ENCODE data around the gene TCF15. TPM values are rescaled to one million over a fixed set of nuclear protein-coding genes. Genes with fewer than 3 reads are reported as not detected.

Gene TCF15
- total and polyA plus RNA-seq, 2 of the 13 experiments (the other 11 are each of a cell fraction or from before 2014, with no cell fraction given) = not detected

- no peak for TF ChIP-seq ZNF329 (CRISPR knock-in tag; IDR thresholded peaks at IDR 0.05; ENCODE audit: low read depth)
- TF ChIP-seq TBP (CRISPR knock-in tag; IDR thresholded peaks at IDR 0.05) = no peak
- peak; percentile 57; the same call in 1 of the 2 replicates for TF ChIP-seq ZNF557 (CRISPR knock-in tag; IDR thresholded peaks at IDR 0.05)
- no peak for TF ChIP-seq CBX2 (IDR thresholded peaks at IDR 0.05; ENCODE audit: low read depth, low read length)
- TF ChIP-seq CBX2 (CRISPR knock-in tag; IDR thresholded peaks at IDR 0.05; ENCODE audit: low read depth) = no peak
- no peak for TF ChIP-seq CERS6 (CRISPR knock-in tag; IDR thresholded peaks at IDR 0.05)
- 0 out of 4 replicates have a peak, but pooled peaks of 1 of the 2 experiments have one; percentile 24 for TF ChIP-seq ATF4 (CRISPR knock-in tag; IDR thresholded peaks at IDR 0.05)
- TF ChIP-seq NFYB (CRISPR knock-in tag; IDR thresholded peaks at IDR 0.05) = no peak
- peak; percentile 86 for TF ChIP-seq ZNF784 (CRISPR knock-in tag; IDR thresholded peaks at IDR 0.05; ENCODE audit: borderline replicate concordance)
- TF ChIP-seq ZNF709 (CRISPR knock-in tag; IDR thresholded peaks at IDR 0.05) = peak; percentile 67; the same call in 1 of the 2 replicates
- TF ChIP-seq ZNF75D (CRISPR knock-in tag; IDR thresholded peaks at IDR 0.05; ENCODE audit: borderline replicate concordance) = no peak
- peak; percentile 74 for TF ChIP-seq MED8 (CRISPR knock-in tag; IDR thresholded peaks at IDR 0.05; ENCODE audit: insufficient replicate concordance)
- no peak; the same call in 1 of the 2 replicates for TF ChIP-seq ZNF383 (CRISPR knock-in tag; IDR thresholded peaks at IDR 0.05; ENCODE audit: borderline replicate concordance)
- no peak for TF ChIP-seq ZNF446 (CRISPR knock-in tag; IDR thresholded peaks at IDR 0.05)
- 0 out of 2 replicates have a peak, but pooled peaks have one; percentile 65 for TF ChIP-seq DZIP1 (CRISPR knock-in tag; IDR thresholded peaks at IDR 0.05)
- no peak for TF ChIP-seq LCORL (IDR thresholded peaks at IDR 0.05)
- peak; percentile 93 for TF ChIP-seq LCORL (CRISPR knock-in tag; IDR thresholded peaks at IDR 0.05)
- 0 out of 2 replicates have a peak, but pooled peaks have one; percentile 48 for TF ChIP-seq KLF13 (CRISPR knock-in tag; IDR thresholded peaks at IDR 0.05)
- peak; percentile 78; the same call in 1 of the 2 replicates for TF ChIP-seq ZNF503 (CRISPR knock-in tag; IDR thresholded peaks at IDR 0.05)
- TF ChIP-seq KAT2B (IDR thresholded peaks at IDR 0.05; ENCODE audit: borderline replicate concordance, low read depth, low read length) = no peak
- TF ChIP-seq TFDP2 (CRISPR knock-in tag; IDR thresholded peaks at IDR 0.05) = peak; percentile 94
Measured at GRCh38 chr20:645318-646106, 35.4 kb upstream of the TCF15 start (continued).

Data from HepG2 (cell line).